ENCODE measurements around the gene CD59. TPM values are rescaled to one million over a fixed set of nuclear protein-coding genes. Genes with fewer than 3 reads are reported as not detected.
A peak's percentile ranks its signal among the peaks of the same experiment; 100 is the strongest.

CD59 gene
- total and polyA plus RNA-seq, 2 of the 13 experiments (the other 11 are each of a cell fraction or from before 2014, with no cell fraction given), result 127 to 289 TPM

DNA sequence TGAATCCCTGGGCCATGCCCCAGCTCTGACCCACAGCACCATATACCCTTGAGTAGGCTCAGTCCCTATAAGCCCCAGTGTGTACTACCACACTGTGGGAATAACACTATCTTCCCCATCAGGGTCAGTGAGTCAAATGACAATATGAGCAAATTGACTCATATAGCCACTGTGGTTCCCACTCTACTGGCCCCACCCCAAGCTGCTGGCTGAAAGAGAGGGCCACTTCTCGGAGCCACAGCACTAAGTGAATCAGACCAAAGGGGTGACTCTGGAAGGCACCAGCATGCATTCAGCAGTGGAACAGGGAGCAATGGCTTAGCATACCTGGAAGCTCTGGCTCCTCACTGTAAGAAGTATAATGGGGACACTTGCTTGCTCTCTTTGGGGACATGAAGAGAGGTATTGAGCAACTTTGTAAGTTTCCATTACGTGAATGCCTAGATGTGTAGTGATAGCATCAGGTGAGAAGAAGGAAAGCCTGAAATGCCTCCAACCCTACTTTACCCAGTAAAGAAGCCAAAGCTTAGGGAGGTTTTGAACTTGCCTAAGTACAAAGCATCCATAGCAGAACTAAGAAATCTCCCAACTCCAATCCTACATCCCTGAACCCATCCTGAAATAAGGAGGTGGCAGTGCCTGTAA, 13.5 kb downstream of the CD59 start (continued):
- no peak for TF ChIP-seq NKX3-1 (CRISPR knock-in tag; IDR thresholded peaks at IDR 0.05)
- 0 out of 2 replicates have a peak, but pooled peaks have one; percentile 36 for TF ChIP-seq CEBPB (IDR thresholded peaks at IDR 0.05; ENCODE audit: borderline replicate concordance, low read depth, low read length)
- TF ChIP-seq RAD21 (CRISPR knock-in tag; IDR thresholded peaks at IDR 0.05), result no peak
- TF ChIP-seq ZNF121 (CRISPR knock-in tag; IDR thresholded peaks at IDR 0.05), result no peak
- no peak for TF ChIP-seq PAF1 (CRISPR knock-in tag; IDR thresholded peaks at IDR 0.05)

DNA sequence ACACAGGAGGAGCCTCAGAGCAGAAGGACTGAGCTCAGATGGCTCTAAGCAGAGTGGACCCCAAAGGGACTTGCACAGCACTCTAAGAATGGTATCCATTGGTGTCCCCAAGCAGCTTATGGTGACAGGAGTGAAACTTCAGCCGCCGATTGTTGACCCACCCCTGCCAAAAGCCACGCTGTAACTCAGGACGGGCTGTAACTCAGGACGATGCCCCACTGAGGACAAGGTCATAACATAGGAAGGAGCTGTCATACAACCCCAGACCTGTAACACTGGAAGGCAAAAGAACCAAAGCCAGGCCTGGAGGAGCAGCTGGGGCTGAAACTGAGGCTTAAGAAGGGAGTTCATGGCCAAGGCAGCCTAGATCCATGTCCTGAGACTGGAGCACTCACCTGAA, 14.2 kb downstream of the CD59 start:
- no TSS peak for BruUV-seq (replicated peaks)
- TF ChIP-seq, protein P1, sequence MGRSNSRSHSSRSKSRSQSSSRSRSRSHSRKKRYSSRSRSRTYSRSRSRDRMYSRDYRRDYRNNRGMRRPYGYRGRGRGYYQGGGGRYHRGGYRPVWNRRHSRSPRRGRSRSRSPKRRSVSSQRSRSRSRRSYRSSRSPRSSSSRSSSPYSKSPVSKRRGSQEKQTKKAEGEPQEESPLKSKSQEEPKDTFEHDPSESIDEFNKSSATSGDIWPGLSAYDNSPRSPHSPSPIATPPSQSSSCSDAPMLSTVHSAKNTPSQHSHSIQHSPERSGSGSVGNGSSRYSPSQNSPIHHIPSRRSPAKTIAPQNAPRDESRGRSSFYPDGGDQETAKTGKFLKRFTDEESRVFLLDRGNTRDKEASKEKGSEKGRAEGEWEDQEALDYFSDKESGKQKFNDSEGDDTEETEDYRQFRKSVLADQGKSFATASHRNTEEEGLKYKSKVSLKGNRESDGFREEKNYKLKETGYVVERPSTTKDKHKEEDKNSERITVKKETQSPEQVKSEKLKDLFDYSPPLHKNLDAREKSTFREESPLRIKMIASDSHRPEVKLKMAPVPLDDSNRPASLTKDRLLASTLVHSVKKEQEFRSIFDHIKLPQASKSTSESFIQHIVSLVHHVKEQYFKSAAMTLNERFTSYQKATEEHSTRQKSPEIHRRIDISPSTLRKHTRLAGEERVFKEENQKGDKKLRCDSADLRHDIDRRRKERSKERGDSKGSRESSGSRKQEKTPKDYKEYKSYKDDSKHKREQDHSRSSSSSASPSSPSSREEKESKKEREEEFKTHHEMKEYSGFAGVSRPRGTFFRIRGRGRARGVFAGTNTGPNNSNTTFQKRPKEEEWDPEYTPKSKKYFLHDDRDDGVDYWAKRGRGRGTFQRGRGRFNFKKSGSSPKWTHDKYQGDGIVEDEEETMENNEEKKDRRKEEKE (IDR thresholded peaks at IDR 0.05), result no peak
- no peak for TF ChIP-seq ZNF703 (CRISPR knock-in tag; IDR thresholded peaks at IDR 0.05; ENCODE audit: borderline replicate concordance)
- TF ChIP-seq, protein P2, sequence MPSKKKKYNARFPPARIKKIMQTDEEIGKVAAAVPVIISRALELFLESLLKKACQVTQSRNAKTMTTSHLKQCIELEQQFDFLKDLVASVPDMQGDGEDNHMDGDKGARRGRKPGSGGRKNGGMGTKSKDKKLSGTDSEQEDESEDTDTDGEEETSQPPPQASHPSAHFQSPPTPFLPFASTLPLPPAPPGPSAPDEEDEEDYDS (CRISPR knock-in tag; IDR thresholded peaks at IDR 0.05), result no peak
- H3K9me3 ChIP-seq (ENCODE audit: low read length), result no peaks in the 10 kb centered on the region
- peaks cover 2% of the 10 kb centered on the region for H4K20me1 ChIP-seq (ENCODE audit: insufficient read depth, low read length)
- no peak for ATAC-seq
- ChIA-PET CTCF (ENCODE audit: low intra/inter-chr PET ratio, low total read pairs) (no interaction called here), POLR2A (interaction anchor here (0.9 kb wide), 1 partner anchor 22 kb away, joined by 3 read pairs; no protein-coding TSS in a partner anchor)
- H3K4me2 ChIP-seq (ENCODE audit: low read depth, low read length), result no peak overlapping the region
- peaks cover 23% of the 10 kb centered on the region for H3K79me2 ChIP-seq (ENCODE audit: insufficient read depth, low read length)
- no peak overlapping the region for H3K4me3 ChIP-seq (replicated peaks in 1 of 3; ENCODE audit: insufficient read depth in 1 of 3, low read depth in 2 of 3, low read length in 3 of 3)
- H3K27ac ChIP-seq (ENCODE audit: extremely low read length, insufficient read depth, low read length), result no peak overlapping the region
- H3K36me3 ChIP-seq (replicated peaks in 1 of 2; ENCODE audit: control insufficient read depth in 1 of 2, insufficient read depth in 2 of 2, low read length in 2 of 2), result peaks cover 13 to 39% of the 10 kb centered on the region in 2 experiments
- 100% methylated on average over 5 of the region's 5 CpGs for WGBS (ENCODE audit: low lambda C conversion rate)
- FAIRE-seq, result no peak
- H3K4me1 ChIP-seq (ENCODE audit: insufficient read depth, low read length), result peaks cover 35% of the 10 kb centered on the region
- H3K27me3 ChIP-seq (ENCODE audit: control insufficient read depth in 1 of 2, insufficient read depth in 2 of 2, low read length in 2 of 2), result no peaks in the 10 kb centered on the region
- no peak for DNase-seq (ENCODE audit: low spot score)
- intact Hi-C loops (cut with micrococcal nuclease; ENCODE audit: unreplicated experiment), result no loop called here
- in situ Hi-C loops (cut with HindIII; ENCODE audit: extremely low pct_ligation_motif_present, low pct_unique_long_range_greater_than_20kb), result no loop called here
- H3K9ac ChIP-seq (ENCODE audit: insufficient read depth, low read depth, low read length), result no peak overlapping the region
- no peak overlapping the region for H2AFZ ChIP-seq (ENCODE audit: low read length)

Measured in HepG2 (cell line).